Motor neuron (in vitro differentiated cells): ENCODE results near the gene TFDP1. TPM values are rescaled to one million over a fixed set of nuclear protein-coding genes. Genes with fewer than 3 reads are reported as not detected.

ENCODE experiments used
- ATAC-seq, 8 experiments: fragments of 200-7000 bp; cut with Tn5 transposase; replicated peaks in 6 of 8; 2 replicates each; pipeline ENCODE4 v1.8.0; 2021; ENCODE audit warnings: mild to moderate bottlenecking in 8 of 8, moderate library complexity in 8 of 8
- H3K27ac ChIP-seq, 2 donors: fragments of 250-450 bp; sonication (Bioruptor Pico); 2 replicates each; pipeline ENCODE4 v1.9.0; 2021; ENCODE audit warnings: antibody characterized with exemption in 2 of 2, mild to moderate bottlenecking in 2 of 2, moderate library complexity in 1 of 2
- H3K4me1 ChIP-seq, 2 donors: fragments of 250-450 bp; sonication (Bioruptor Pico); replicated peaks in 1 of 2; 2 replicates each; pipeline ENCODE4 v1.6.1; 2021; ENCODE audit warnings: antibody characterized with exemption in 2 of 2, mild to moderate bottlenecking in 2 of 2, moderate library complexity in 1 of 2
- H3K4me3 ChIP-seq, 5 donors: fragments of 250-450 bp; sonication (Bioruptor Pico); 2 replicates each; pipeline ENCODE4 v1.9.0; 2021; ENCODE audit warnings: antibody characterized with exemption in 5 of 5, mild to moderate bottlenecking in 5 of 5, moderate library complexity in 4 of 5
- WGBS, 10 experiments: fragments of 450-650 bp; shearing (Covaris generic); methylation state at CpG; one replicate each; pipeline ENCODE4 v1.0.0; 2022; 5-methylcytosine and 5-hydroxymethylcytosine counted together
- in situ Hi-C, 9 experiments: fragments of 400-800 bp; cut with MboI; loops; one replicate each; pipeline ENCODE4 v1.15.0; 2021; ENCODE audit warnings: low sequenced_read_pairs in 9 of 9, low pct_unique_long_range_greater_than_20kb in 2 of 9; ENCODE audit not compliant: unreplicated experiment in 9 of 9
- total RNA-seq, 8 experiments: library from RNA; unstranded; fragments of 300-600 nt; gene quantifications; 2 replicates each; pipeline versions ENCODE4 v1.2.3 to v1.2.4, GENCODE V29; 2022

Gene TFDP1
- total RNA-seq, 8 experiments from 2014 or later, result 17.9 to 98.9 (median 39.5) TPM

DNA sequence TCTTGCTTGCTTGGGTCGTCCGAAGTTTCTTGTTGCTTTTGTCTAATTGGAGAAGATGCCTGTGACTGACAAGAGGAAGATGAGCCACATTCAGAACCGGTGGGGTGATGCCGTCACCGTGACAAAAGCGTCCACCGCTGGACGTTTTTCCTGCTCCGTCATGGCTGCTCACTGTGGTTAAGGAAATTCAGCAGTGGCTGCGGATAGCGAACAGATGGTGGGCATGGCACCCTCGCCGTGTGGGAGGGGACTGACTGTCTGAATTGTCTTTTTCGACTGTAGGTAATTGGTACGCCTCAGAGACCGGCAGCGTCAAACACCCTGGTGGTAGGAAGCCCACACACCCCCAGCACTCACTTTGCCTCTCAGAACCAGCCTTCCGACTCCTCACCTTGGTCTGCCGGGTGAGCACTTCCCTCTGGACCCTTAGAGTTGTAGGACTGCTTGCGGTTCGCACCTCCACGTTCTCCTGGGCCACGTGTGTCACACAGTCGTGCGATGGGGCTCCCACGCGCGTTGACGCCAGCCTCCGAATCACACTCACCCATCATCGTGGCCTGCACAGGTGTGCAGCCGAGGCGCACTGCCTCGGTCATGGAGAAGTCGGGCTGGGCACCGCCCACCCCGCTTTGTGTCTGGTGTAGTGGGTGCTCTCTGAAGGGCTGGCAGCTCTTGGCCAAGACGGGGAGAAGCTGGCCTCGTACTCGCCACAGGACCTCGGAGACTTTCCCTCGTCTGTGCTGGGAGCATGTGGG is 47.0 kb downstream of the TFDP1 start:
- H3K27ac ChIP-seq, result no peak overlapping the region
- in situ Hi-C loops, result no loop called here
- 80 to 100% (median 94%) methylated on average over 1 to 29 of the region's 42 CpGs; no CpG with 5 or more reads in 2 of the 10 experiments for WGBS, 10 experiments
- no peak for ATAC-seq
- H3K4me1 ChIP-seq, result no peaks in the 10 kb centered on the region
- no peak overlapping the region for H3K4me3 ChIP-seq

DNA sequence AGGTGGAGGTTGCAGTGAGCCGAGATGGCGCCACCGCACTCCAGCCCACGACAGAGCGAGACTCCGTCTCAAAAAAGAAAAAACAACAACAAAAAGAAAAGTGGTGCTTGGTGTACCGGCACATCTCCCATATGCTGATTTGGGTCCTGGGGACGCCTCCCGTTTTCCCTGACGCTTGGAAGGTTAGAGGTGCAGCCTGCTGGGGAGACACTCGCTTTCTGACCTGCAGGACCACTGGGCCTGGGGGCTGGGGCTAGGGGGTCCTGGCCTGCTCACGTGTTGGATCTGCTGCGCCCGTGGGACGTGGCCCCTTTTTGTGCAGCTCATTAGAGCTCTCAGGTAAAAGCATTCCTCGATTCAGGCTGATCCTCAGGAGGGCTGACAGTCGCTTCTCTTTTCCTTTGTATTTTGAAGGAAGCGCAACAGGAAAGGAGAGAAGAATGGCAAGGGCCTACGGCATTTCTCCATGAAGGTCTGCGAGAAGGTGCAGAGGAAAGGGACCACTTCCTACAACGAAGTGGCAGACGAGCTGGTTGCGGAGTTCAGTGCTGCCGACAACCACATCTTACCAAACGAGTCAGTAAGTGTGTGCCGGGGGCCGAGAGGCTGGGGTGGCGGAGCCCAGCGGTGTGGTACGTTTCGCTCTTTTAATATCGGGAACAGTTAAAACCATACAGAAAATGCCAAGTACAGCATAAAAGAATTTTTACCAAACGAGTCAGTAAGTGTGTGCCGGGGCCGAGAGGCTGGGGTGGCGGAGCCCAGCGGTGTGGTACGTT is 48.3 kb downstream of the TFDP1 start:
- in situ Hi-C loops, result no loop called here
- ATAC-seq, result no peak
- WGBS, 10 experiments, result 92 to 100% (median 99%) methylated on average over 1 to 19 of the region's 38 CpGs; no CpG with 5 or more reads in 4 of the 10 experiments
- Histone ChIP-seq H3K4me1 (no peaks in the 10 kb centered on the region), H3K4me3 (no peak overlapping the region), H3K27ac (no peak overlapping the region)

DNA sequence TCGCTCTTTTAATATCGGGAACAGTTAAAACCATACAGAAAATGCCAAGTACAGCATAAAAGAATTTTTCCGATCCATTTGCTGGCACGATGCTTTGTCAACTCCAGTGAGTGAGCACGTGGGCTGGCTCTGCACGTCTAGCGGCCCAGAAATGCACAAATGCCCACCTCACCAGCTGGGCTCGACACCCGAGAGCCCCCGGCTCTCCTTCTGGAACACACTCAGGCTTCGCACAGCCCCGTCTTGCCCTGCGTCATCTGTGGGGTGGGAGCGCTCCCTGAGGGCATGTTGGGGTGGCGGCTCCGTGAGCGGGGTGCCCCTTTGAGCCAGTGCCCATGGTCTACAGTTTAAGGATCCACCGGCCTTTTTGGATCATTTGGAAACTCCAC is 48.9 kb downstream of the TFDP1 start:
- no peak overlapping the region for H3K4me3 ChIP-seq
- in situ Hi-C loops, result no loop called here
- no peak for ATAC-seq
- no peaks in the 10 kb centered on the region for H3K4me1 ChIP-seq
- no peak overlapping the region for H3K27ac ChIP-seq
- 87 to 100% (median 100%) methylated on average over 1 to 4 of the region's 18 CpGs; no CpG with 5 or more reads in 3 of the 10 experiments for WGBS, 10 experiments

DNA sequence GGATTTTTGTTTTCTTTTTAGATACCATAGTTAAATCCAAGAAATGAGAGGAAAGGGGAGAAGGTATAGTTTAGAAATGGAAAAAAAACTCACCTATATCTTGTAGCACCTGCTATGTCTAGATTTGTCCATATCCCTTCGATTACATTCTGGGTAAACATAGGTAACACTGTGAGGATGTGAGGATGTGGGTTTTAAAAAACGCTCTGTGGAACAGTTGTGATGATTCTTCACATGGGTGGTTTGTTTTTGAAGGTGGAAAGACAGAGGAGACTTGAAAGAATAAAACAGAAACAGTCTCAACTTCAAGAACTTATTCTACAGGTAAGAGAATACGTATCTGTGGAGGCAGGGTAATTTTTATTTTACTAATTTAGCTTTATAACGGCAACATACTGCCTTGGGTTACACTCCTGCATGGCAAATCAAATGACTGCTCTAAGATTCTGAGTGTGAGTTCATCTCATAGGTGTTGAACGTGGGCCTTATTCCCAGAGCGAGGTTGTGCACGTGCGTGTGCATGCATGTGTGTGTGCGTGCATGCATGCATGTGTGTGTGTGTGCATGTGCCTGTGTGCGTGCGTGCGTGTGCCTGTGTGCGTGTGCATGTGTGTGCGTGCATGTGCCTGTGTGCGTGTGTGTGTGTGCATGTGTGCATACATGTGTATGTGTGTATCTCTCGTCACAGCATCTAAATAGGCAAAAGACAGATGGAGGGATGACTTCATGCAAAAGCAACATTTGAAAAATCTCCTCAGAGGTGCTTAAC is 49.9 kb downstream of the TFDP1 start:
- no peak for ATAC-seq
- H3K4me1 ChIP-seq, result no peaks in the 10 kb centered on the region
- in situ Hi-C loops, result no loop called here
- WGBS, 10 experiments, result 89 to 100% (median 95%) methylated on average over 3 to 14 of the region's 16 CpGs; no CpG with 5 or more reads in 2 of the 10 experiments
- no peak overlapping the region for H3K4me3 ChIP-seq
- H3K27ac ChIP-seq, result no peak overlapping the region

DNA sequence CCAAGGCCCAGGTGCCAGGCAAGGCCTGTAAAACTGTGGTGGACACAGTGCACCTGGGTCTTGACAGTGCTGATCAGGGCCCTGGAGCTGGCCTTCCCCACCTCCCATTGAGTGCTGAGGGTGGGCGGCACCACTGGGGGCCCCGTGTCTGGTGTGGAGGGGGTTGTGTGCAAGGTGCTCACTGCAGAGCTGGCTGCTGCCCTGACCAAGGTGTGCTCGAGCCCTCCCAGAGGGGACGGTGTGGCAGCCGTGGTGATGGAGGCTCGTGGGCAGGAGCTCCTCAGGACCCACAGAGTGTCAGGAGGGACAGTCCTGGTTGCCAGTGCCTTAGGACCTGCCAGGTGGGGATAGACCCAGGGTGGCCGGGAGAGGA is 50.5 kb downstream of the TFDP1 start:
- Histone ChIP-seq H3K4me3 (no peak overlapping the region), H3K4me1 (no peaks in the 10 kb centered on the region), H3K27ac (no peak overlapping the region)
- in situ Hi-C loops, result no loop called here
- WGBS, 10 experiments, result 100% methylated on average over 1 to 3 of the region's 7 CpGs; no CpG with 5 or more reads in 6 of the 10 experiments
- no peak for ATAC-seq

DNA sequence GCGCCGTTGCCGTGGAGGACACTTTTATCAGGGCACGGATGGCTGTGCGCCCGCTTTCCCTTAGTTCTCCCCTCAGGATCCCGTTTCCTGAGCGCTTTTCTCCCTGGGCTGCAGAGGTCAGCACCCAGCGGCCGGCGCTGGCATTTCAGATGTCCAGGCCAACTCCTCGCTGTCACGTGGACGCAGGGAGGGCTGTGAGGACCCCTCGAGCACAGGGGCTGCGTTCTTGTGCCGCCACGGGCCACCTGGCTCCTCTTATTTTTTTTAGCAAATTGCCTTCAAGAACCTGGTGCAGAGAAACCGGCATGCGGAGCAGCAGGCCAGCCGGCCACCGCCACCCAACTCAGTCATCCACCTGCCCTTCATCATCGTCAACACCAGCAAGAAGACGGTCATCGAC is 51.2 kb downstream of the TFDP1 start:
- no peak overlapping the region for H3K4me3 ChIP-seq
- in situ Hi-C loops, result no loop called here
- ATAC-seq, result no peak
- WGBS, 10 experiments, result 93 to 100% (median 98%) methylated on average over 1 to 19 of the region's 25 CpGs; no CpG with 5 or more reads in 4 of the 10 experiments
- no peaks in the 10 kb centered on the region for H3K4me1 ChIP-seq
- no peak overlapping the region for H3K27ac ChIP-seq

DNA sequence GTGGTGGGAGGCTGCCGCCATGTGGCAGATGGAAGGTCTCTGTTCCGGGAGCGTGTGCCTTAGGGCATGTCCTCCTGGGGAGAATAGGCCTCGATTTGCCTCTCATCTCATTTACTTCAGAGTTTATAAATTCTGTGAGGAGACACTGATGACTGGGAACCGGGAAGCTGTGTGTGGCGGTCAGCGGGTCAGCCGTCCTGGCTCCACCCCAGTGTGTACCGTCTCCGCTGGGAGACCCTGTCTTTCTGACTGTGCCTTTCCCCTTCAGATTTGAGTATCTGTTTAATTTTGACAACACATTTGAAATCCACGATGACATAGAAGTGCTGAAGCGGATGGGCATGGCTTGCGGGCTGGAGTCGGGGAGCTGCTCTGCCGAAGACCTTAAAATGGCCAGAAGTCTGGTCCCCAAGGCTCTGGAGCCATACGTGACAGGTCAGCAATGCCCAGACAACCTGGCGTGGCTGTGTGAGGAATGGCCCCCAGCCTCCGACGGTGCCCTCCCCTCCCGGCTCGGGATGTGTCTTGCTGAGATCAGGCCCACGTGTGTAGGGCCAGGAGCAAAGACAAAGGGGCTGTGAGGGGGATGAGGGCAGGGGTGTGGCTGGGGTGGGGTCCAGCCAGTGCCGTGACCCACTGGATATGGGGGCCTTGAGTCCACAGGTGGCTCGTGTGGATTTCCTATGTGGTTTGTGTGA is 51.9 kb downstream of the TFDP1 start:
- Histone ChIP-seq H3K27ac (no peak overlapping the region), H3K4me1 (no peaks in the 10 kb centered on the region), H3K4me3 (no peak overlapping the region)
- in situ Hi-C loops, result no loop called here
- ATAC-seq, result no peak
- WGBS, 10 experiments, result 80 to 100% (median 93%) methylated on average over 1 to 9 of the region's 24 CpGs; no CpG with 5 or more reads in 4 of the 10 experiments

DNA sequence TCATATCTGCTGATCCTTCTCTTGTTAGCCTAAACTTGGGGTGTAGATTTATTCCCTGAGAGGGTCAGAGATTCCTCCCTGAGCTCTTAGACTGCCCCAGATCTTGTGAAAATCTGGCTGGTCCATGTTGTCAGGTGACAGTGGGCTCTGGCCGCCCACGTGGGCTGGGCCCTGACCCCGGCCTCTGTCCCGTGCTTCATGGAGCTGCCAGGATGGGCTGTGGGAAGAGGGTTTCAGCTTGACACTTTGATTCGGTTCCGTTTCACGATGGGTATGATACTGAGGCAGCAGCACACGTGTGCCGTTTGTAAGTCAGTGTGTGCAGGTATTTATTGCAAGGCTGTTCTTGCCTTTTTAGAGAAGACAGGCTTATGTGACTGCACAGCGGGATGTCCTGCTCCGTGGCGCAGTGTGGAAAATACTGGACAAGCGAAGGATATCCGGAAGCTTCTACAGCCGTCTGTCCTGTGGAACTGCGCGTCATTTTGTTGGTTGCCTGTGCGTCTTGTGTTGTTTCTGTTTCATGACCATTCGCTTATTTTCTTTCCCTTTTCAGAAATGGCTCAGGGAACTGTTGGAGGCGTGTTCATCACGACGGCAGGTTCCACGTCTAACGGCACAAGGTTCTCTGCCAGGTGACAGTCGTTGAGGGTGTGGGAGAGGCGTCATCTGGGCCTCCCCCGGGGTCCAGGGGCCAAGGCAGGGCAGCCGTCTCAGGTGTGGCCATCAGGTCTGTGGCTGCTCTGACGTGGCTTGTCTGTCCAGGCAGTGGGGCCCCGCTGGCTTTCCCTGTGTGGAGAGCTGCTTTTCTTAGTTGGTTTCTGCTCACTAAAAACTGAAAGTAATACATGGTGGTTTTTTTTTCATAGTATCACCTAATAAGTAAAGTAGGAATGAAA is 53.0 kb downstream of the TFDP1 start:
- no peak overlapping the region for H3K27ac ChIP-seq
- in situ Hi-C loops, result no loop called here
- H3K4me3 ChIP-seq, result no peak overlapping the region
- no peak for ATAC-seq
- 89 to 100% (median 99%) methylated on average over 1 to 15 of the region's 30 CpGs; no CpG with 5 or more reads in 2 of the 10 experiments for WGBS, 10 experiments
- H3K4me1 ChIP-seq, result no peaks in the 10 kb centered on the region

DNA sequence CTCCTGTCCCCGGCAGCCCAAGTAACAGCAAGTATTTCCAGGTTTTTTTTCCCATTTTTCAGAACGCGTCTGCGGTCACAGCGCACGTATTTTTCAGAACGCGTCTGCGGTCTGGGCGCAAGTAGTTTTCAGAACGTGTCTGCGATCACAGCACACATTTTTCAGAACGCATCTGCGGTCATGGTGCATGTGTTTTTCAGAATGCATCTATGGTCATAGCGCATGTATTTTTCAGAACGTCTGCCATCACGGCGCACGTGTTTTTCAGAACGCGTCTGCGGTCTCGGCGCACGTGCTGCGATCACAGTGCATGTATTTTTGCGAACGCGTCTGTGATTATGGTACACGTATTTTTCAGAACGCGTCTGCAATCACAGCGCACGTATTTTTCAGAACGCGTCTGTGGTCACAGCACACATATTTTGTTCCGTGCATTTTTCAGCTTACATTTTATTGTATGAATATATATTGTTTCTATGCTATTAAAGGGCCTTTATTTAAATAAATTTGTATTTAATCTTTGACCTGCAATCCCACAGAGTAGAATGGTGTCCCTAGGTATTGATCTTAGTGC is 53.7 kb downstream of the TFDP1 start:
- no peaks in the 10 kb centered on the region for H3K4me1 ChIP-seq
- 96 to 100% (median 98%) methylated on average over 2 to 37 of the region's 37 CpGs for WGBS, 10 experiments
- ATAC-seq, result no peak

DNA sequence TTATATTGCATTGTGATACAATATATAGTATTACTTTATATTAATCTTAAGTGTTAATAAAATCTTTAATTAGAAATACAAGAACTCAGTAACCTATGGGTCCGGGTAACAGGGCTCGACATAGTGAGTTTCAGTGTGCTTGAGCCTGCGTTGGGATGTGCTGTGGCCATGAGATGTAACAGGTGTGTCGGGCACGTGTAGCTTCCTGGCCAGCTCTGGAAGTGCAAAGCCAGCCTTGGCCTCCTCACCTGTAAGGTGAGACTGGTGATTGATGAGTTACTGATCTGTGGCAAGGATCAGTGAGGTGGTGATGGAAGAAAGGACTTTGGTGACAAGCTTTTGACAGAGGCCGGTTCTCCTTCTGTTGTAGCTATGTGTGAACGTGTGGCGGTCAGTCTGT is 54.3 kb downstream of the TFDP1 start:
- in situ Hi-C loops, result no loop called here
- H3K27ac ChIP-seq, result no peak overlapping the region
- no peak overlapping the region for H3K4me3 ChIP-seq
- 82 to 100% (median 98%) methylated on average over 1 to 7 of the region's 8 CpGs; no CpG with 5 or more reads in 1 of the 10 experiments for WGBS, 10 experiments
- H3K4me1 ChIP-seq, result no peaks in the 10 kb centered on the region
- ATAC-seq, result peak in 1 of 8 experiments; percentile 32

More for the DNA sequence above, 53.7 kb downstream of the TFDP1 start:
- in situ Hi-C loops, result no loop called here
- no peak overlapping the region for H3K27ac ChIP-seq
- H3K4me3 ChIP-seq, result no peak overlapping the region

DNA sequence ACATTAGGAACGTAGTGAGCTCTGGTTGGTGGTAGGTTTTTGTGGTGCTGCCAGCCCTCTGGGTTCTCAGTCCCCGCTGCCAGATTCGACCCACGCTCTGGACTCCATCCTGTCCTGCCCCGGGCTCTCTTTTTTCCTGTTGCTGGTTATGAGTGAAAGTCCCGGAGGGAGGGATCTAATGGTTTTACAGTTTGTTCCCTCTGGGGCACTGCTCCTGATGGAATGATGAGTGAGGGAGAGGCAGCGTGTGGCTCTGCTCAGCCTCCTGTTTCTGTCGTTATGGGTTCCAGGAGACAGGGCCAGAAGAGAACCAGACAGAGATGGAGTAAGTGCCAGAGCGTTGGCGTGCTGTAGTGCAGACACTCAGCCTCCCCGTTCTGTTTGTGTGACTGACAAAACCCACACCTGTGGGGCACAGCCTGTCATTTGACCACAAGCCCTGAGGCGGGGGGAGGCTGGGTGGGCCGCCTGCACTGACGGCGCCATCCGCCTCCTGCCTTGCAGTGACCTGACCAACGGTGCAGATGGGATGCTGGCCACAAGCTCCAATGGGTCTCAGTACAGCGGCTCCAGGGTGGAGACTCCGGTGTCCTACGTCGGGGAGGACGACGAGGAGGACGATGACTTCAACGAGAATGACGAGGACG is 55.2 kb downstream of the TFDP1 start:
- peak in 3 of 8 experiments; percentile 94 to 97 (median 95) for ATAC-seq
- Histone ChIP-seq H3K4me3 (no peak overlapping the region), H3K27ac (no peak overlapping the region), H3K4me1 (no peaks in the 10 kb centered on the region)
- in situ Hi-C loops, result no loop called here
- WGBS, 10 experiments, result 0 to 100% (median 74%) methylated on average over 1 to 12 of the region's 27 CpGs
